ENCODE data around the gene CIC. TPM values are rescaled to one million over a fixed set of nuclear protein-coding genes. Genes with fewer than 3 reads are reported as not detected.

Gene CIC
- total and polyA plus RNA-seq, 2 of the 13 experiments (the other 11 are each of a cell fraction or from before 2014, with no cell fraction given) = 5.9 to 8.0 TPM

DNA sequence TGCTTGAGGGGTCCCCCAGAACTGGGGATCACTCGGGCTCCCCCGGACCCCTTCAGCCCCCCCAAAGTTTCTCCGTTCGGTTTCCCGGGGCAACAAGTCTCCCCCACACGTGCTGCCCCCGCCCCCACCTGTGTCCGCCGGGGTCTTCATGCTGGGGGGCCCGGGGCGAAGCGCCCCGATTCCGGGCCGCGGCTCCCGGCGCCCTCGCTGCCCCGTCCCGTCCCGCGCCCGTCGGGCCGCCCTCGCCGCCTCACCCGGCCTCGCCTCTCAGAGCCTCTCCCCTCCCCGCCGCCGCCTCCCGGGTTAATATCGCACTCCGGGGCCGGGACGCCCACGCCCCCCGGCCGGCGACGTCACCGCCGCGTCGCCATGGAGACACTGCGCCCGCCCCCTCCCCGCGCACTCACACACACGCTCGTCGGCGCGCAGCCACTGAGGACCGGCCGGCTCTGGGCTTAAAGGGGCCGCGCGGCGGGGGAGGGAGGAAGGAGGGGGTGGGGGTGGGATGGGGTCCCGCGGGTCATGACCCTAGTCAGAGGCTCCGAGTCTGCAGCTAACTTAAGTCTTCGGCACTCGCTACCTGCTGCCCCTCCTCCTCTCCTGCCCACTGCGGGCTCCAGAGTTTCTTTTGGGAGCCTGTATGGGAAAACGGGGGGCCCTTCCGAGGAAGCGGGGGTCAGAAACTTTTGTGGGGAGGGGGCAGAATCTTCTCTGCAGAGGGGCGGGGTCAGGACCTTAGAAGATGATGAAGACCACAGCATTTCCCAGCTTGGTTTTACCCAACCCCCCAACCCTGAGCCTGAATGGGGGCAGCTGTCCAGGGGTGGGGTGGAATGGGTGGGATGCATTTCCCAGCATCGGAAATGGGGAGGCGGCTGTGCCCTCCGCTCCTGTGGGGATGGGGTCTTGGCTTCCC lies 13.9 kb upstream of the CIC start, which contains the start of gene ERF (continued):
- TF ChIP-seq, protein P1, sequence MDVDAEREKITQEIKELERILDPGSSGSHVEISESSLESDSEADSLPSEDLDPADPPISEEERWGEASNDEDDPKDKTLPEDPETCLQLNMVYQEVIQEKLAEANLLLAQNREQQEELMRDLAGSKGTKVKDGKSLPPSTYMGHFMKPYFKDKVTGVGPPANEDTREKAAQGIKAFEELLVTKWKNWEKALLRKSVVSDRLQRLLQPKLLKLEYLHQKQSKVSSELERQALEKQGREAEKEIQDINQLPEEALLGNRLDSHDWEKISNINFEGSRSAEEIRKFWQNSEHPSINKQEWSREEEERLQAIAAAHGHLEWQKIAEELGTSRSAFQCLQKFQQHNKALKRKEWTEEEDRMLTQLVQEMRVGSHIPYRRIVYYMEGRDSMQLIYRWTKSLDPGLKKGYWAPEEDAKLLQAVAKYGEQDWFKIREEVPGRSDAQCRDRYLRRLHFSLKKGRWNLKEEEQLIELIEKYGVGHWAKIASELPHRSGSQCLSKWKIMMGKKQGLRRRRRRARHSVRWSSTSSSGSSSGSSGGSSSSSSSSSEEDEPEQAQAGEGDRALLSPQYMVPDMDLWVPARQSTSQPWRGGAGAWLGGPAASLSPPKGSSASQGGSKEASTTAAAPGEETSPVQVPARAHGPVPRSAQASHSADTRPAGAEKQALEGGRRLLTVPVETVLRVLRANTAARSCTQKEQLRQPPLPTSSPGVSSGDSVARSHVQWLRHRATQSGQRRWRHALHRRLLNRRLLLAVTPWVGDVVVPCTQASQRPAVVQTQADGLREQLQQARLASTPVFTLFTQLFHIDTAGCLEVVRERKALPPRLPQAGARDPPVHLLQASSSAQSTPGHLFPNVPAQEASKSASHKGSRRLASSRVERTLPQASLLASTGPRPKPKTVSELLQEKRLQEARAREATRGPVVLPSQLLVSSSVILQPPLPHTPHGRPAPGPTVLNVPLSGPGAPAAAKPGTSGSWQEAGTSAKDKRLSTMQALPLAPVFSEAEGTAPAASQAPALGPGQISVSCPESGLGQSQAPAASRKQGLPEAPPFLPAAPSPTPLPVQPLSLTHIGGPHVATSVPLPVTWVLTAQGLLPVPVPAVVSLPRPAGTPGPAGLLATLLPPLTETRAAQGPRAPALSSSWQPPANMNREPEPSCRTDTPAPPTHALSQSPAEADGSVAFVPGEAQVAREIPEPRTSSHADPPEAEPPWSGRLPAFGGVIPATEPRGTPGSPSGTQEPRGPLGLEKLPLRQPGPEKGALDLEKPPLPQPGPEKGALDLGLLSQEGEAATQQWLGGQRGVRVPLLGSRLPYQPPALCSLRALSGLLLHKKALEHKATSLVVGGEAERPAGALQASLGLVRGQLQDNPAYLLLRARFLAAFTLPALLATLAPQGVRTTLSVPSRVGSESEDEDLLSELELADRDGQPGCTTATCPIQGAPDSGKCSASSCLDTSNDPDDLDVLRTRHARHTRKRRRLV (CRISPR knock-in tag; IDR thresholded peaks at IDR 0.05) = no peak
- TF ChIP-seq EEA1 (CRISPR knock-in tag; IDR thresholded peaks at IDR 0.05; ENCODE audit: borderline replicate concordance) = no peak
- no peak for TF ChIP-seq ZNF768 (CRISPR knock-in tag; IDR thresholded peaks at IDR 0.05)
- TF ChIP-seq FOXM1 (CRISPR knock-in tag; IDR thresholded peaks at IDR 0.05) = no peak
- no peak for TF ChIP-seq NKX3-1 (CRISPR knock-in tag; IDR thresholded peaks at IDR 0.05)
- no peak for TF ChIP-seq PAF1 (CRISPR knock-in tag; IDR thresholded peaks at IDR 0.05)
- TF ChIP-seq ZNF33A (CRISPR knock-in tag; IDR thresholded peaks at IDR 0.05; ENCODE audit: borderline replicate concordance) = no peak
- TF ChIP-seq ZNF484 (CRISPR knock-in tag; IDR thresholded peaks at IDR 0.05; ENCODE audit: borderline replicate concordance, low read depth) = no peak
- TF ChIP-seq ZNF777 (CRISPR knock-in tag; IDR thresholded peaks at IDR 0.05) = peak; percentile 57
- TF ChIP-seq REXO4 (CRISPR knock-in tag; IDR thresholded peaks at IDR 0.05; ENCODE audit: borderline replicate concordance) = no peak
- TF ChIP-seq ZNF619 (CRISPR knock-in tag; IDR thresholded peaks at IDR 0.05) = no peak
- no peak for TF ChIP-seq ZNF292 (CRISPR knock-in tag; IDR thresholded peaks at IDR 0.05; ENCODE audit: borderline replicate concordance, low read depth)
- no peak for TF ChIP-seq ATF7 (IDR thresholded peaks at IDR 0.05)
- no peak for TF ChIP-seq ATF7 (CRISPR knock-in tag; IDR thresholded peaks at IDR 0.05)
- TF ChIP-seq, protein P2, sequence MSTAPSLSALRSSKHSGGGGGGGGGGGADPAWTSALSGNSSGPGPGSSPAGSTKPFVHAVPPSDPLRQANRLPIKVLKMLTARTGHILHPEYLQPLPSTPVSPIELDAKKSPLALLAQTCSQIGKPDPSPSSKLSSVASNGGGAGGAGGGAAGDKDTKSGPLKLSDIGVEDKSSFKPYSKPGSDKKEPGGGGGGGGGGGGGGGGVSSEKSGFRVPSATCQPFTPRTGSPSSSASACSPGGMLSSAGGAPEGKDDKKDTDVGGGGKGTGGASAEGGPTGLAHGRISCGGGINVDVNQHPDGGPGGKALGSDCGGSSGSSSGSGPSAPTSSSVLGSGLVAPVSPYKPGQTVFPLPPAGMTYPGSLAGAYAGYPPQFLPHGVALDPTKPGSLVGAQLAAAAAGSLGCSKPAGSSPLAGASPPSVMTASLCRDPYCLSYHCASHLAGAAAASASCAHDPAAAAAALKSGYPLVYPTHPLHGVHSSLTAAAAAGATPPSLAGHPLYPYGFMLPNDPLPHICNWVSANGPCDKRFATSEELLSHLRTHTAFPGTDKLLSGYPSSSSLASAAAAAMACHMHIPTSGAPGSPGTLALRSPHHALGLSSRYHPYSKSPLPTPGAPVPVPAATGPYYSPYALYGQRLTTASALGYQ (CRISPR knock-in tag; IDR thresholded peaks at IDR 0.05) = no peak
- TF ChIP-seq HOXA3 (CRISPR knock-in tag; IDR thresholded peaks at IDR 0.05) = peak; percentile 45; the same call in 1 of the 2 replicates
- 0 out of 2 replicates have a peak, but pooled peaks have one; percentile 46 for TF ChIP-seq ZMYM4 (CRISPR knock-in tag; IDR thresholded peaks at IDR 0.05)
- TF ChIP-seq ARNTL (CRISPR knock-in tag; IDR thresholded peaks at IDR 0.05) = no peak; the same call in 1 of the 2 replicates
- TF ChIP-seq ZNF570 (CRISPR knock-in tag; IDR thresholded peaks at IDR 0.05; ENCODE audit: borderline replicate concordance) = no peak
- no peak for TF ChIP-seq POGZ (CRISPR knock-in tag; IDR thresholded peaks at IDR 0.05)
- 0 out of 2 replicates have a peak, but pooled peaks have one; percentile 13 for TF ChIP-seq ZSCAN5A (CRISPR knock-in tag; IDR thresholded peaks at IDR 0.05; ENCODE audit: borderline replicate concordance)
- no peak for TF ChIP-seq SAFB2 (CRISPR knock-in tag; IDR thresholded peaks at IDR 0.05; ENCODE audit: borderline replicate concordance, low read depth)
